ENCODE data around the gene CHEK2.
"Not testable (repeated sequence)": the region's sequence is repeated elsewhere in the genome, so short reads cannot be mapped to it uniquely, and the experiment has no call there.

DNA sequence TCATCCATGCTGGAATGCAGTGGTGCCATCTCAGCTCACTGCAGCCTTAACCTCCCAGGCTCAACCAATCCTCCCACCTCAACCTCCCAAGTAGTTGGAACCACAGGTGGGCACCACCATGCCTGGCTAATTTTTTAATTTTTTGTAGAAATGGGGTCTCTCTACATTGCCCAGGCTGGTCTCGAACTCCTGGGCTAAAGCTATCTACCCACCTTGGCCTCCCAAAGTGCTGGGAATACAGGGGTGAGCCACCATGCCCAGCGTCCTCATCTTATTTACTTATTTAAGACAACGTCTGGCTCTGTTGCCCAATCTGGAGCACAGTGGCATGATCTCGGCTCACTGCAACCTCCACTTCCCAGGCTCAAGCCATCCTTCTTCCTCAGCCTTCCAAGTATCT, 20.4 kb upstream of the CHEK2 start:
- not testable (repeated sequence) for TF ChIP-seq SMC3 (conservative IDR thresholded peaks at IDR 0.05; ENCODE audit: poor library complexity); RAD21 (conservative IDR thresholded peaks at IDR 0.05); EZH2 (IDR thresholded peaks at IDR 0.05; ENCODE audit: borderline replicate concordance, insufficient read depth, low read length, poor library complexity, severe bottlenecking); TAF1 (IDR thresholded peaks at IDR 0.05; ENCODE audit: low read depth)
- TF ChIP-seq, protein P1, sequence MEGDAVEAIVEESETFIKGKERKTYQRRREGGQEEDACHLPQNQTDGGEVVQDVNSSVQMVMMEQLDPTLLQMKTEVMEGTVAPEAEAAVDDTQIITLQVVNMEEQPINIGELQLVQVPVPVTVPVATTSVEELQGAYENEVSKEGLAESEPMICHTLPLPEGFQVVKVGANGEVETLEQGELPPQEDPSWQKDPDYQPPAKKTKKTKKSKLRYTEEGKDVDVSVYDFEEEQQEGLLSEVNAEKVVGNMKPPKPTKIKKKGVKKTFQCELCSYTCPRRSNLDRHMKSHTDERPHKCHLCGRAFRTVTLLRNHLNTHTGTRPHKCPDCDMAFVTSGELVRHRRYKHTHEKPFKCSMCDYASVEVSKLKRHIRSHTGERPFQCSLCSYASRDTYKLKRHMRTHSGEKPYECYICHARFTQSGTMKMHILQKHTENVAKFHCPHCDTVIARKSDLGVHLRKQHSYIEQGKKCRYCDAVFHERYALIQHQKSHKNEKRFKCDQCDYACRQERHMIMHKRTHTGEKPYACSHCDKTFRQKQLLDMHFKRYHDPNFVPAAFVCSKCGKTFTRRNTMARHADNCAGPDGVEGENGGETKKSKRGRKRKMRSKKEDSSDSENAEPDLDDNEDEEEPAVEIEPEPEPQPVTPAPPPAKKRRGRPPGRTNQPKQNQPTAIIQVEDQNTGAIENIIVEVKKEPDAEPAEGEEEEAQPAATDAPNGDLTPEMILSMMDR (IDR thresholded peaks at IDR 0.05; ENCODE audit: poor library complexity, severe bottlenecking): not testable (repeated sequence)
- TF ChIP-seq, protein P2, sequence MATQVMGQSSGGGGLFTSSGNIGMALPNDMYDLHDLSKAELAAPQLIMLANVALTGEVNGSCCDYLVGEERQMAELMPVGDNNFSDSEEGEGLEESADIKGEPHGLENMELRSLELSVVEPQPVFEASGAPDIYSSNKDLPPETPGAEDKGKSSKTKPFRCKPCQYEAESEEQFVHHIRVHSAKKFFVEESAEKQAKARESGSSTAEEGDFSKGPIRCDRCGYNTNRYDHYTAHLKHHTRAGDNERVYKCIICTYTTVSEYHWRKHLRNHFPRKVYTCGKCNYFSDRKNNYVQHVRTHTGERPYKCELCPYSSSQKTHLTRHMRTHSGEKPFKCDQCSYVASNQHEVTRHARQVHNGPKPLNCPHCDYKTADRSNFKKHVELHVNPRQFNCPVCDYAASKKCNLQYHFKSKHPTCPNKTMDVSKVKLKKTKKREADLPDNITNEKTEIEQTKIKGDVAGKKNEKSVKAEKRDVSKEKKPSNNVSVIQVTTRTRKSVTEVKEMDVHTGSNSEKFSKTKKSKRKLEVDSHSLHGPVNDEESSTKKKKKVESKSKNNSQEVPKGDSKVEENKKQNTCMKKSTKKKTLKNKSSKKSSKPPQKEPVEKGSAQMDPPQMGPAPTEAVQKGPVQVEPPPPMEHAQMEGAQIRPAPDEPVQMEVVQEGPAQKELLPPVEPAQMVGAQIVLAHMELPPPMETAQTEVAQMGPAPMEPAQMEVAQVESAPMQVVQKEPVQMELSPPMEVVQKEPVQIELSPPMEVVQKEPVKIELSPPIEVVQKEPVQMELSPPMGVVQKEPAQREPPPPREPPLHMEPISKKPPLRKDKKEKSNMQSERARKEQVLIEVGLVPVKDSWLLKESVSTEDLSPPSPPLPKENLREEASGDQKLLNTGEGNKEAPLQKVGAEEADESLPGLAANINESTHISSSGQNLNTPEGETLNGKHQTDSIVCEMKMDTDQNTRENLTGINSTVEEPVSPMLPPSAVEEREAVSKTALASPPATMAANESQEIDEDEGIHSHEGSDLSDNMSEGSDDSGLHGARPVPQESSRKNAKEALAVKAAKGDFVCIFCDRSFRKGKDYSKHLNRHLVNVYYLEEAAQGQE (IDR thresholded peaks at IDR 0.05; ENCODE audit: borderline replicate concordance): not testable (repeated sequence)

Data from neural cell (in vitro differentiated cells).